ENCODE results near the gene MPP7. TPM values are rescaled to one million over a fixed set of nuclear protein-coding genes. Genes with fewer than 3 reads are reported as not detected.

MPP7 gene
- total and polyA plus RNA-seq, 2 donors (not counting 3 experiments of a cell fraction or from before 2014, with no cell fraction given): 0.17 to 0.73 TPM

DNA sequence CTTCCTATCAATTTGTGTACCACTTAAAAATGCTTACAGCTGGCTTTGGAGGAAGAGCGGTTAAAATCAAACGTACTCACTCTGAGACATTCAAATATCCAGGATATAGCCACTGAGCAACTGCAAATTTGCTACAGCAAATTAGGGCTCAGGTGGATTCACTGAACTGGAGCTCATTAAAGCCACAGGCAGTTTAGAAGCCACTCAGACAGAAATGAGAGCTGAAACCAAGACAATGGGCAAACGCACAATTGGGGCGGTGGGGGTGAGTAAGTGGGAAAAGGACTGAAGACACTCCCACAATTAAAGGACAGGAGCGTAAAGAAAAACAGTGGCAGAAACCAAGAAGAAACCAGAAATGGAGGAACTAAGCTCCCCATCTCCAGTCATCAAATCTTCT is 20.5 kb downstream of the MPP7 start:
- CTCF ChIA-PET: no interaction called here

More for the DNA sequence above, 20.5 kb downstream of the MPP7 start:
- intact Hi-C loops (cut with micrococcal nuclease) (no loop called here), dilution Hi-C loops (cut with MboI; ENCODE audit: extremely low pct_ligation_motif_present, low sequenced_read_pairs) (no loop called here)
- H4K20me1 ChIP-seq (replicated peaks; ENCODE audit: control insufficient read depth, extremely low read depth, insufficient read depth, low read length): no peaks in the 10 kb centered on the region
- H3K4me1 ChIP-seq (ENCODE audit: control insufficient read depth, extremely low read depth, insufficient read depth, low read length): no peaks in the 10 kb centered on the region
- no peak overlapping the region for H3K4me3 ChIP-seq (replicated peaks in 1 of 3; ENCODE audit: insufficient read depth in 1 of 3, low read depth in 1 of 3, low read length in 3 of 3)
- no peak for TF ChIP-seq FOS (IDR thresholded peaks at IDR 0.05; ENCODE audit: borderline replicate concordance, insufficient read depth, low read length)
- no peak for TF ChIP-seq JUN (IDR thresholded peaks at IDR 0.05; ENCODE audit: borderline replicate concordance, insufficient read depth, insufficient read length, low read depth)
- TF ChIP-seq, protein P1, sequence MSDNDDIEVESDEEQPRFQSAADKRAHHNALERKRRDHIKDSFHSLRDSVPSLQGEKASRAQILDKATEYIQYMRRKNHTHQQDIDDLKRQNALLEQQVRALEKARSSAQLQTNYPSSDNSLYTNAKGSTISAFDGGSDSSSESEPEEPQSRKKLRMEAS (IDR thresholded peaks at IDR 0.05; ENCODE audit: insufficient read depth, insufficient read length): no peak
- TF ChIP-seq POLR2A (IDR thresholded peaks at IDR 0.05; ENCODE audit: low read depth, low read length): no peak
- no peak for TF ChIP-seq EZH2 (IDR thresholded peaks at IDR 0.05; ENCODE audit: borderline replicate concordance, low read depth, low read length, severe bottlenecking)
- TF ChIP-seq MYC (IDR thresholded peaks at IDR 0.05; ENCODE audit: low read depth, low read length): no peak
- TF ChIP-seq POLR2AphosphoS5 (IDR thresholded peaks at IDR 0.05; ENCODE audit: insufficient read depth, low read depth, low read length): no peak
- TF ChIP-seq GATA2 (IDR thresholded peaks at IDR 0.05; ENCODE audit: insufficient read depth, insufficient read length, low read depth, low read length): no peak
- TF ChIP-seq, protein P2, sequence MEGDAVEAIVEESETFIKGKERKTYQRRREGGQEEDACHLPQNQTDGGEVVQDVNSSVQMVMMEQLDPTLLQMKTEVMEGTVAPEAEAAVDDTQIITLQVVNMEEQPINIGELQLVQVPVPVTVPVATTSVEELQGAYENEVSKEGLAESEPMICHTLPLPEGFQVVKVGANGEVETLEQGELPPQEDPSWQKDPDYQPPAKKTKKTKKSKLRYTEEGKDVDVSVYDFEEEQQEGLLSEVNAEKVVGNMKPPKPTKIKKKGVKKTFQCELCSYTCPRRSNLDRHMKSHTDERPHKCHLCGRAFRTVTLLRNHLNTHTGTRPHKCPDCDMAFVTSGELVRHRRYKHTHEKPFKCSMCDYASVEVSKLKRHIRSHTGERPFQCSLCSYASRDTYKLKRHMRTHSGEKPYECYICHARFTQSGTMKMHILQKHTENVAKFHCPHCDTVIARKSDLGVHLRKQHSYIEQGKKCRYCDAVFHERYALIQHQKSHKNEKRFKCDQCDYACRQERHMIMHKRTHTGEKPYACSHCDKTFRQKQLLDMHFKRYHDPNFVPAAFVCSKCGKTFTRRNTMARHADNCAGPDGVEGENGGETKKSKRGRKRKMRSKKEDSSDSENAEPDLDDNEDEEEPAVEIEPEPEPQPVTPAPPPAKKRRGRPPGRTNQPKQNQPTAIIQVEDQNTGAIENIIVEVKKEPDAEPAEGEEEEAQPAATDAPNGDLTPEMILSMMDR (IDR thresholded peaks at IDR 0.05; ENCODE audit: extremely low read depth in 1 of 2, insufficient read depth in 1 of 2, low read depth in 1 of 2, low read length in 2 of 2): no peak
- no peak overlapping the region for H2AFZ ChIP-seq (ENCODE audit: low read depth, low read length)
- no peaks in the 10 kb centered on the region for H3K9me3 ChIP-seq (replicated peaks; ENCODE audit: control insufficient read depth, insufficient read depth, low read length)
- no peaks in the 10 kb centered on the region for H3K79me2 ChIP-seq (ENCODE audit: control insufficient read depth, insufficient read depth, low read length)
- H3K27ac ChIP-seq (ENCODE audit: insufficient read depth, low read depth, low read length): no peak overlapping the region
- H3K36me3 ChIP-seq (ENCODE audit: control insufficient read depth in 2 of 2, extremely low read depth in 1 of 2, insufficient read depth in 2 of 2, low read length in 2 of 2): no peaks in the 10 kb centered on the region
- POLR2A ChIA-PET: no interaction called here
- FAIRE-seq (no peak), DNase-seq (ENCODE audit: low read depth, low spot score) (no peak)
- H3K27me3 ChIP-seq (ENCODE audit: control insufficient read depth in 2 of 2, insufficient read depth in 2 of 2, low read length in 2 of 2): no peaks in the 10 kb centered on the region
- no peak overlapping the region for H3K4me2 ChIP-seq (ENCODE audit: insufficient read depth, low read length)
- BruUV-seq (replicated peaks): no TSS peak
- H3K9me1 ChIP-seq (replicated peaks; ENCODE audit: control insufficient read depth, extremely low read depth, insufficient read depth, low read length): no peaks in the 10 kb centered on the region
- H3K9ac ChIP-seq (replicated peaks; ENCODE audit: extremely low read depth, insufficient read depth, low read length): no peak overlapping the region

All from endothelial cell of umbilical vein (primary cell).